ENCODE results near the gene SLC33A1. TPM values are rescaled to one million over a fixed set of nuclear protein-coding genes. Genes with fewer than 3 reads are reported as not detected.

SLC33A1 gene
- total and polyA plus RNA-seq, 2 of the 8 experiments (the other 6 are each of a cell fraction or from before 2014, with no cell fraction given): 15.6 to 24.2 TPM

GRCh38 chr3:155846119-155846518 is 8.1 kb downstream of the SLC33A1 start:
- Histone ChIP-seq H3K36me3 (ENCODE audit: control insufficient read depth in 2 of 4, insufficient read depth in 4 of 4, low read length in 3 of 4) (no peaks in the 10 kb centered on the region), H4K5ac (ENCODE audit: insufficient read length, low read depth, low read length) (no peak overlapping the region), H3K9me3 (ENCODE audit: insufficient read depth in 2 of 2, low read depth in 1 of 2, low read length in 1 of 2) (no peaks in the 10 kb centered on the region), H3K18ac (ENCODE audit: extremely low read depth, low read length) (no peak overlapping the region), H3K56ac (replicated peaks; ENCODE audit: insufficient read length, low read depth, low read length) (no peak overlapping the region), H2AK5ac (ENCODE audit: low read depth, low read length) (no peak overlapping the region), H4K20me1 (replicated peaks in 1 of 2; ENCODE audit: control insufficient read depth in 1 of 2, insufficient read depth in 2 of 2, low read length in 2 of 2) (no peaks in the 10 kb centered on the region), H3K23me2 (ENCODE audit: low read depth, low read length) (no peaks in the 10 kb centered on the region), H3K4me2 (ENCODE audit: insufficient read depth in 1 of 2, low read depth in 2 of 2, low read length in 2 of 2) (no peak overlapping the region), H2BK12ac (ENCODE audit: low read depth, low read length) (no peak overlapping the region), H3K4ac (replicated peaks; ENCODE audit: insufficient read length, low read depth, low read length) (no peak overlapping the region), H4K91ac (replicated peaks; ENCODE audit: insufficient read length, low read length) (no peak overlapping the region), H3K9ac (replicated peaks in 1 of 4; ENCODE audit: extremely low read depth in 1 of 4, low read depth in 3 of 4, low read length in 3 of 4) (no peak overlapping the region), H3K4me3 (ENCODE audit: extremely low read depth in 1 of 4, insufficient read depth in 2 of 4, low read depth in 3 of 4, low read length in 4 of 4) (no peak overlapping the region), H2AFZ (ENCODE audit: low read length) (no peak overlapping the region), H4K8ac (ENCODE audit: extremely low read depth, insufficient read depth, low read length) (no peak overlapping the region), H3K79me2 (ENCODE audit: control insufficient read depth in 1 of 2, insufficient read depth in 2 of 2, low read length in 2 of 2) (peaks cover 0 to 30% of the 10 kb centered on the region in 2 experiments; a peak in 3 of 4 replicates), H2BK20ac (ENCODE audit: low read length) (no peak overlapping the region), H2BK5ac (ENCODE audit: low read depth, low read length) (no peak overlapping the region), H3K79me1 (ENCODE audit: low read depth, low read length) (no peaks in the 10 kb centered on the region; the same call in 1 of the 2 replicates), H3K14ac (ENCODE audit: insufficient read length) (no peak overlapping the region), H2BK120ac (replicated peaks; ENCODE audit: low read depth, low read length) (no peak overlapping the region), H3K27me3 (replicated peaks in 1 of 4; ENCODE audit: control insufficient read depth in 3 of 4, extremely low read depth in 1 of 4, insufficient read depth in 3 of 4, low read length in 3 of 4) (no peaks in the 10 kb centered on the region), H2BK15ac (ENCODE audit: low read length) (no peak overlapping the region), H3K27ac (ENCODE audit: low read depth, low read length) (no peak overlapping the region), H3K23ac (ENCODE audit: insufficient read length) (no peak overlapping the region), H3K4me1 (replicated peaks in 1 of 4; ENCODE audit: control insufficient read depth in 3 of 4, insufficient read depth in 4 of 4, low read length in 3 of 4) (peaks cover 0 to 2% (median 0%) of the 10 kb centered on the region in 4 experiments; a peak in 2 of 7 replicates)
- no peak for TF ChIP-seq NRF1 (IDR thresholded peaks at IDR 0.05; ENCODE audit: low read depth, low read length)
- TF ChIP-seq EP300 (IDR thresholded peaks at IDR 0.05; ENCODE audit: borderline replicate concordance in 1 of 2, low read depth in 2 of 2, low read length in 2 of 2): no peak
- FAIRE-seq: no peak
- no peak for DNase-seq (ENCODE audit: low read depth in 1 of 2, low spot score in 2 of 2)
- WGBS, 2 experiments (ENCODE audit: extremely low coverage in 1 of 2, insufficient coverage in 1 of 2, insufficient read length in 1 of 2, insufficient replicate concordance in 2 of 2, low coverage in 1 of 2, low lambda C conversion rate in 2 of 2, missing lambda C conversion rate in 1 of 2): 94% methylated on average over 2 of the region's 3 CpGs; no CpG with 5 or more reads in 1 of the 2 experiments
- ChIA-PET POLR2A (ENCODE audit: partially characterized antibody) (no interaction called here), CTCF (ENCODE audit: partially characterized antibody) (interaction anchor here (0.6 kb wide), 1 partner anchor 754 kb away, joined by 3 read pairs; no protein-coding TSS in a partner anchor)
